Measurements from ENCODE around the gene ASCL2.

Gene ASCL2

GRCh38 chr11:2221591-2221990 is 48.8 kb downstream of the ASCL2 start:
- H3K4me1 ChIP-seq (ENCODE audit: insufficient read depth, low read length) = peaks cover 8% of the 10 kb centered on the region; the same call in 1 of the 2 replicates
- no peaks in the 10 kb centered on the region for H3K36me3 ChIP-seq (ENCODE audit: insufficient read depth, low read depth, low read length)
- no peak overlapping the region for H3K27ac ChIP-seq (ENCODE audit: low read length)
- H3K4me3 ChIP-seq (ENCODE audit: low read length) = no peak overlapping the region
- no peak overlapping the region for H3K9ac ChIP-seq (ENCODE audit: low read depth, low read length)
- peaks cover 20% of the 10 kb centered on the region for H3K27me3 ChIP-seq (ENCODE audit: insufficient read depth, low read length)
- no peaks in the 10 kb centered on the region for H3K9me3 ChIP-seq (ENCODE audit: insufficient read depth, low read depth, low read length)

- no peak overlapping the region for H3K4me3 ChIP-seq (ENCODE audit: low read length)
- no peak overlapping the region for H3K9ac ChIP-seq (ENCODE audit: low read depth, low read length)
- no peak overlapping the region for H3K27ac ChIP-seq (ENCODE audit: low read length)
- peaks cover 8% of the 10 kb centered on the region; the same call in 1 of the 2 replicates for H3K4me1 ChIP-seq (ENCODE audit: insufficient read depth, low read length)
- H3K9me3 ChIP-seq (ENCODE audit: insufficient read depth, low read depth, low read length) = no peaks in the 10 kb centered on the region
- no peaks in the 10 kb centered on the region for H3K36me3 ChIP-seq (ENCODE audit: insufficient read depth, low read depth, low read length)
- H3K27me3 ChIP-seq (ENCODE audit: insufficient read depth, low read length) = peaks cover 20% of the 10 kb centered on the region
Observed at GRCh38 chr11:2221024-2221423, 49.4 kb downstream of the ASCL2 start.

- no peak overlapping the region for H3K9ac ChIP-seq (ENCODE audit: low read depth, low read length)
- no peak overlapping the region for H3K4me3 ChIP-seq (ENCODE audit: low read length)
- peaks cover 21% of the 10 kb centered on the region for H3K27me3 ChIP-seq (ENCODE audit: insufficient read depth, low read length)
- H3K9me3 ChIP-seq (ENCODE audit: insufficient read depth, low read depth, low read length) = no peaks in the 10 kb centered on the region
- H3K36me3 ChIP-seq (ENCODE audit: insufficient read depth, low read depth, low read length) = no peaks in the 10 kb centered on the region
- H3K27ac ChIP-seq (ENCODE audit: low read length) = no peak overlapping the region
- H3K4me1 ChIP-seq (ENCODE audit: insufficient read depth, low read length) = peaks cover 8% of the 10 kb centered on the region; the same call in 1 of the 2 replicates
Observed at GRCh38 chr11:2220173-2220771, 50.1 kb downstream of the ASCL2 start.

- no peak overlapping the region for H3K9ac ChIP-seq (ENCODE audit: low read depth, low read length)
- H3K27me3 ChIP-seq (ENCODE audit: insufficient read depth, low read length) = peaks cover 29% of the 10 kb centered on the region
- H3K4me3 ChIP-seq (ENCODE audit: low read length) = no peak overlapping the region
- H3K36me3 ChIP-seq (ENCODE audit: insufficient read depth, low read depth, low read length) = no peaks in the 10 kb centered on the region
- H3K9me3 ChIP-seq (ENCODE audit: insufficient read depth, low read depth, low read length) = no peaks in the 10 kb centered on the region
- H3K27ac ChIP-seq (ENCODE audit: low read length) = no peak overlapping the region
- H3K4me1 ChIP-seq (ENCODE audit: insufficient read depth, low read length) = peaks cover 8% of the 10 kb centered on the region; the same call in 1 of the 2 replicates
Observed at GRCh38 chr11:2219318-2220017, 50.9 kb downstream of the ASCL2 start.

Measured in iPS-20b (cell line).